ENCODE results near the gene FAM89A. TPM values are rescaled to one million over a fixed set of nuclear protein-coding genes. Genes with fewer than 3 reads are reported as not detected.

The FAM89A gene
- total and polyA plus RNA-seq, 2 of the 8 experiments (the other 6 are each of a cell fraction or from before 2014, with no cell fraction given), result 2.1 to 2.2 TPM

- Histone ChIP-seq H3K18ac (ENCODE audit: extremely low read depth, low read length) (no peak overlapping the region), H3K9me3 (ENCODE audit: insufficient read depth in 2 of 2, low read depth in 1 of 2, low read length in 1 of 2) (no peaks in the 10 kb centered on the region), H2BK12ac (ENCODE audit: low read depth, low read length) (no peak overlapping the region), H3K9ac (replicated peaks in 1 of 4; ENCODE audit: extremely low read depth in 1 of 4, low read depth in 3 of 4, low read length in 3 of 4) (no peak overlapping the region), H2BK20ac (ENCODE audit: low read length) (no peak overlapping the region), H3K4me2 (ENCODE audit: insufficient read depth in 1 of 2, low read depth in 2 of 2, low read length in 2 of 2) (no peak overlapping the region), H2BK15ac (ENCODE audit: low read length) (no peak overlapping the region), H4K5ac (ENCODE audit: insufficient read length, low read depth, low read length) (no peak overlapping the region), H2AK5ac (ENCODE audit: low read depth, low read length) (no peak overlapping the region), H3K4me3 (ENCODE audit: extremely low read depth in 1 of 4, insufficient read depth in 2 of 4, low read depth in 3 of 4, low read length in 4 of 4) (no peak overlapping the region), H3K36me3 (ENCODE audit: control insufficient read depth in 2 of 4, insufficient read depth in 4 of 4, low read length in 3 of 4) (no peaks in the 10 kb centered on the region; a peak in 1 of 8 replicates), H3K79me1 (ENCODE audit: low read depth, low read length) (no peaks in the 10 kb centered on the region), H4K20me1 (replicated peaks in 1 of 2; ENCODE audit: control insufficient read depth in 1 of 2, insufficient read depth in 2 of 2, low read length in 2 of 2) (peaks cover 3 to 12% of the 10 kb centered on the region in 2 experiments), H3K4me1 (replicated peaks in 1 of 4; ENCODE audit: control insufficient read depth in 3 of 4, insufficient read depth in 4 of 4, low read length in 3 of 4) (peaks cover 0 to 5% (median 0%) of the 10 kb centered on the region in 4 experiments; a peak in 2 of 7 replicates), H3K14ac (ENCODE audit: insufficient read length) (no peak overlapping the region), H2BK120ac (replicated peaks; ENCODE audit: low read depth, low read length) (no peak overlapping the region), H3K23ac (ENCODE audit: insufficient read length) (no peak overlapping the region), H2BK5ac (ENCODE audit: low read depth, low read length) (no peak overlapping the region), H4K91ac (replicated peaks; ENCODE audit: insufficient read length, low read length) (no peak overlapping the region), H3K56ac (replicated peaks; ENCODE audit: insufficient read length, low read depth, low read length) (no peak overlapping the region), H3K4ac (replicated peaks; ENCODE audit: insufficient read length, low read depth, low read length) (no peak overlapping the region), H3K27ac (ENCODE audit: low read depth, low read length) (no peak overlapping the region), H3K79me2 (ENCODE audit: control insufficient read depth in 1 of 2, insufficient read depth in 2 of 2, low read length in 2 of 2) (no peaks in the 10 kb centered on the region; a peak in 2 of 4 replicates), H4K8ac (ENCODE audit: extremely low read depth, insufficient read depth, low read length) (no peak overlapping the region; the same call in 1 of the 2 replicates), H3K27me3 (replicated peaks in 1 of 4; ENCODE audit: control insufficient read depth in 3 of 4, extremely low read depth in 1 of 4, insufficient read depth in 3 of 4, low read length in 3 of 4) (peaks cover 0 to 6% (median 0%) of the 10 kb centered on the region in 4 experiments; a peak in 4 of 7 replicates), H2AFZ (ENCODE audit: low read length) (no peak overlapping the region), H3K23me2 (ENCODE audit: low read depth, low read length) (peaks cover 2% of the 10 kb centered on the region)
- FAIRE-seq (no peak), DNase-seq (ENCODE audit: low read depth in 1 of 2, low spot score in 2 of 2) (no peak)
- POLR2A ChIA-PET (ENCODE audit: partially characterized antibody), result no interaction called here
- WGBS, 2 experiments (ENCODE audit: extremely low coverage in 1 of 2, insufficient coverage in 1 of 2, insufficient read length in 1 of 2, insufficient replicate concordance in 2 of 2, low coverage in 1 of 2, low lambda C conversion rate in 2 of 2, missing lambda C conversion rate in 1 of 2), result 95% methylated on average over 1 of the region's 1 CpG; no CpG with 5 or more reads in 1 of the 2 experiments
- CTCF ChIA-PET (ENCODE audit: partially characterized antibody), result interaction anchor here (0.5 kb wide), 1 partner anchor 303 kb away, joined by 4 read pairs; no protein-coding TSS in a partner anchor
- TF ChIP-seq USF2 (IDR thresholded peaks at IDR 0.05; ENCODE audit: low read length) (no peak), TAF7 (optimal IDR thresholded peaks at IDR 0.05; ENCODE audit: borderline replicate concordance, low read depth, low read length) (no peak), ASH2L (IDR thresholded peaks at IDR 0.05; ENCODE audit: low read length) (no peak), TBP (IDR thresholded peaks at IDR 0.05; ENCODE audit: low read depth, low read length) (no peak), E2F6 (IDR thresholded peaks at IDR 0.05) (no peak), CTBP2 (IDR thresholded peaks at IDR 0.05; ENCODE audit: borderline replicate concordance, insufficient read depth, insufficient read length, low read length) (no peak), EZH2 (IDR thresholded peaks at IDR 0.05; ENCODE audit: low read depth, low read length, severe bottlenecking) (no peak)
These were observed 67.2 kb downstream of the FAM89A start for GRCh38 chr1:230972855-230973271.
